ENCODE data around the gene ZNF487.

DNA sequence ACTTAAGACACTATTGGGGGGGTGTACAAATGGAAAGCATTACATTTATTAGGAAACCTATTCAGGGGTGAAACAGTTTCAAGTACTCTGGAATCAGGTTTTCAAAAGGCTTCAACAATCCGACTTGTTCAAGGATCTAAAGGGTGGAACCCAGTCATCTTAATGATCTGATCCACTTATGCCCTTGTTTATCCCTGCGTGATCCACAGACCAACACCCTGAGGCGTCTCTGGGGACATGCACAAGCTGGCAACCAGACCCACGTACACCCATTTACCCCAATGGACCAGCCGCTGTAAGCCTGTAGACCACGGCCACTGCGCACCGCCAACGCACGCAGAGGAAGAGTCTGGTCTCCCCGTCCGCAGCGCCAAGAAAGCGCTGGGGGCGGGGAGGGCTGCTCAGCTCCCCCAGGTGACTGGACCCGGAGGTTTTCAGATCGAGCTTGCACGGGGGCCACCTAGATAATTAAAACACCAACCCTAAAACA, 41.3 kb upstream of the ZNF487 start:
- TF ChIP-seq, protein P1, sequence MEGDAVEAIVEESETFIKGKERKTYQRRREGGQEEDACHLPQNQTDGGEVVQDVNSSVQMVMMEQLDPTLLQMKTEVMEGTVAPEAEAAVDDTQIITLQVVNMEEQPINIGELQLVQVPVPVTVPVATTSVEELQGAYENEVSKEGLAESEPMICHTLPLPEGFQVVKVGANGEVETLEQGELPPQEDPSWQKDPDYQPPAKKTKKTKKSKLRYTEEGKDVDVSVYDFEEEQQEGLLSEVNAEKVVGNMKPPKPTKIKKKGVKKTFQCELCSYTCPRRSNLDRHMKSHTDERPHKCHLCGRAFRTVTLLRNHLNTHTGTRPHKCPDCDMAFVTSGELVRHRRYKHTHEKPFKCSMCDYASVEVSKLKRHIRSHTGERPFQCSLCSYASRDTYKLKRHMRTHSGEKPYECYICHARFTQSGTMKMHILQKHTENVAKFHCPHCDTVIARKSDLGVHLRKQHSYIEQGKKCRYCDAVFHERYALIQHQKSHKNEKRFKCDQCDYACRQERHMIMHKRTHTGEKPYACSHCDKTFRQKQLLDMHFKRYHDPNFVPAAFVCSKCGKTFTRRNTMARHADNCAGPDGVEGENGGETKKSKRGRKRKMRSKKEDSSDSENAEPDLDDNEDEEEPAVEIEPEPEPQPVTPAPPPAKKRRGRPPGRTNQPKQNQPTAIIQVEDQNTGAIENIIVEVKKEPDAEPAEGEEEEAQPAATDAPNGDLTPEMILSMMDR (conservative IDR thresholded peaks at IDR 0.05; ENCODE audit: low read length) = no peak
- TF ChIP-seq EZH2phosphoT487 (IDR thresholded peaks at IDR 0.05; ENCODE audit: borderline replicate concordance, low read depth, low read length) = no peak
